ENCODE data around the gene DLG1.

DLG1 gene

DNA sequence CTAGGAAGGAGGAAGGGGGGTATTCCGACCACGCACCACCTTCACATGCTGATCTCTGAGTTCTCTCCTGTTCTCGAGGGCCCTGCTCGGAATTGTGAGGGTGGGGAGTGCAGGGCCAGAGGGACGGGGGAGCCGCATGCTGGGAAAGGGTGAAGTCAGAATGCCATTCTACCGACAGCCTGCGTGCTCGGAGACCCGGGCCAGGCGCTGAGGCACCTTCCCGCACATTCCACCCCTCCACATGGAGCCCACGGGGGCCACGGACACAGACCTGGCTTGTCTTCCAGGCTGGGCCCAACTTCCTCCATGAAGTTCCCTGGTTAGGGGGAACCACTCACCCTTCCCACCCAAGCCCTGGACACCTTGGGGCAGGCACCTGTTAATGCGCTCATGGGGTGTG, 301.1 kb downstream of the DLG1 start:
- no peak for DNase-seq (ENCODE audit: low spot score)

DNA sequence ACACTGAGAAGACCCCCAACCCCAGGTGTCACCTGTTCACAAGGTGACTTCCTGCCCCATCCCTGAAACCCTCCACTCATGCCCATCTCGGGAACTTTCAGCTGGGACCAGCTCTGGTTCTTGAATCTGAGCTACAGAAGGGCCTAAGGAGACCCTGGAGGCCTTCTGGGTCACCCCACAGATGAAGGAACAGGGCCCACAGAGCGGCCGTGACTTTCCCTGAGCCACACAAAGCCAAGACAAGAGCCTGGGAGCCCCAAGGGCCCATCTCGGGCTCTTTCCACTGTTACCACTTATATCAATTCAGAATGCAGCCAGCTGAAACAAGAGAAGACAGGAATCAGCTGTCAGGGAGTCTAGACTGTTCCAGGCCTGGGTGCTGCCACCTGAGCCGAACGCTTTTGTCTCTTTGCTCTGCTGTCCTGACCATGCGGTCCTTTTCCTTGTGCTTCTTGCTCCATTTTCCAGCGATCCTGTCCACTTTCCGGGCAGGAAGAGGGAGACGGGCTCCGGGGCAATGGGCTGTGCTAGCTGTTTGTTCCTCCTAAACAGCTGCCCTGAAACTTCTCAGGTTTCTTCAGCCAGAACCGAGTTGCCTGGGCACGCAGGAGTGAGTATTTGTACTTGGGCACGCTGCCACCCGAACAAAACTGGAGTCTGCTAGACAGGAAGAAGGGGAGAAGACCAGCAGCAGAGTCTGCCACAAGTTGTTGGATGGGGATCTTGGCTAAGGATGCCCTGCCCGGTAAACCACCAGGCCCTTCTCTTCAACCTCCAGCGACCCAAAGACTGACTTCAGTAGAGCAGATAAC, 301.8 kb downstream of the DLG1 start:
- no peak for DNase-seq (ENCODE audit: low spot score)

DNA sequence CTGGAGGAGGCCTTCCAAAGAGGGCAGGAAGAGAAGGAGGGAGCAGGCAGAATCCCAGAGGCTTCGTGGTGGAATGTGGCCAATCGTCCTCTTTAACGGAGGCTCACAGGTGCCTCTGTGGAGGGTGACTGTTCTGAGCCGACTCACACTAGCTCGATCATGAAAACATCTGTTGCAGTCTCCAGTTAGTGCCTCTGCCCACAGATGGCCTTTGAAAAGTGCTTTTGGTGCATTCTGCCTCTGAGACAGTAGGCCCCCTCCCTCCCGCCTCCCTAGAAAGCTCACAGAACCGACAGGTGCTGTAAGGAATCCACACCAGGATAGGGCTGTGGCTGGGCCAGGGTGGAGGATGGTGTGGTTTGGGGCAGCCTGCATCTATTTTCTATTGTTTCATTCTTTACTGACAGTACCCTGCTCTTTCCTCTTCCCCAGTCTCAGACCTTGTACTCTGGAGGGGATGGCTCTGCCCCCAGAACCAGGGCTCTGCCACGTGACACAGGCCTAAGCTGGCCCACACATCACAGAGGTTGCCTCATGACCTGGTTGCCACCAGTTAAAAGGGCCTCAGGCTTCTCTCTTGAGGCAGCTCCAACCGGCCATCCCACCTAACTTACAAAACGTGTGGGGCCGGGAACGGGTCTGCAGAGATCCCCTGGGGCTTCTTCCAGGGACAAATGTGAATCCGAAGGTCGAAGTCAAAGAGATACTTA, 302.6 kb downstream of the DLG1 start:
- no peak for DNase-seq (ENCODE audit: low spot score)

DNA sequence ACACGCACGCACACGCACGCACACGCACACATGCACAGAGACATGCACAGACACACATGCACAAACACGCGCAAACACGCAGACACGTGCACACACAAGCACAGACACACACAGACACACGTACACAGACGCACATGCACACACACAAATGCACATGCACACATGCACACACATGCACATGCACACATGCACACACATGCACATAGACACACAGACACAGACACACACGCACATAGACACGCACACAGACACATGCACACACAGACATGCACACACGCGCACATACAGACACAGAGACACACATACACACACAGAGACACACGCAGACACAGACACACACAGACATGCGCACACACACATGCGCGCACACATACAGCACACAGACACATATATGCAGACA, 303.4 kb downstream of the DLG1 start:
- no peak for DNase-seq (ENCODE audit: low spot score)

DNA sequence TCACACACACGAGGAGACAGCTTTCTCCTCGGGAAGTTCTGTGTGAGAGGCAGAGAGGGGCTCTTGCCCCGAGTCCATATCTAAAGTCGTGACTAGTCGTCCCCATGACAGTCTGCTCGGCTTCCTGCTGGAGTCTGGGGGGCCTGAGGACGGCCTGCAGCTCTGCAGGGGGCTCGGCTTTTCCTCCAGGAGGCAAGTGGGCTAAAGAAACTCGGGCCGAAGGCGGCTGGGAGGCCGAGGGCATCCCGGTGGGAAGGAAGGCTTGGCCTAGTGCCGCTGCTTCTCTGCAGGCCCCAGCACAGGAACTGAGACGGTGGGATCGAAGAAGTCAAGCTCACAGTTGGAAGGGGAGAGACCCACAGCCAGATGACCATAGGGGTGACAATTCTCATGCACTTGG, 304.4 kb downstream of the DLG1 start:
- DNase-seq (ENCODE audit: low spot score) = no peak
